SK-N-SH (cell line): ENCODE results near the gene CLN6. TPM values are rescaled to one million over a fixed set of nuclear protein-coding genes. Genes with fewer than 3 reads are reported as not detected.

Source experiments
- CTCF ChIA-PET: fragments of 300-600, 350-600 bp; formaldehyde crosslinking; extraction: SDS; loops from one replicate; lab custom pipeline; 2021; lab: Yijun Ruan, JAX
- POLR2A ChIA-PET: fragments of 350-600 bp; sonication (Branson Sonifier 250); formaldehyde crosslinking; extraction: SDS; loops from one replicate; lab custom pipeline; 2020; ENCODE audit warnings: antibody characterized with exemption, inconsistent platforms; lab: Yijun Ruan, JAX
- DNase-seq: peaks from one replicate; pipeline ENCODE4 v3.0.0; 2012
- H2AFZ ChIP-seq: fragments of 200-600 bp; sonication (generic); 2 replicates; pipeline ENCODE4 v1.8.1; 2016; ENCODE audit warnings: antibody characterized with exemption, mild to moderate bottlenecking, low read depth
- H3F3A ChIP-seq: fragments of 200-600 bp; sonication (generic); replicated peaks from 2 replicates; pipeline ENCODE3; 2016; ENCODE audit warnings: antibody characterized with exemption, mild to moderate bottlenecking; ENCODE audit not compliant: insufficient read depth
- H3K27ac ChIP-seq, 2 experiments: fragments of 200-500 bp in 1 of 2; fragments of 200-600 bp in 1 of 2; sonication (Bioruptor generic) in 1 of 2; sonication (generic), shearing (Covaris generic) in 1 of 2; 2 replicates each; pipeline versions ENCODE4 v1.5.1 to v1.6.1; 2014 to 2016; ENCODE audit warnings: low read depth in 2 of 2, inconsistent platforms in 1 of 2, low read length in 1 of 2, mild to moderate bottlenecking in 1 of 2, mixed read lengths in 1 of 2
- H3K27me3 ChIP-seq: fragments of 200-600 bp; sonication (generic), shearing (Covaris generic); 2 replicates; pipeline ENCODE4 v1.6.1; 2016; ENCODE audit warnings: mixed run types; ENCODE audit not compliant: insufficient read depth
- H3K36me3 ChIP-seq, 2 experiments: fragments of 200-500 bp in 1 of 2; fragments of 200-600 bp in 1 of 2; sonication (Bioruptor generic) in 1 of 2; sonication (generic) in 1 of 2; replicated peaks in 1 of 2; 2 replicates each; pipeline versions ENCODE3 to v1.5.1; 2014 to 2016; ENCODE audit warnings: low read length in 1 of 2, mild to moderate bottlenecking in 1 of 2; ENCODE audit not compliant: insufficient read depth in 2 of 2, control insufficient read depth in 1 of 2
- H3K4me1 ChIP-seq, 2 experiments: fragments of 200-500 bp in 1 of 2; fragments of 200-600 bp in 1 of 2; sonication (Bioruptor generic) in 1 of 2; sonication (generic), shearing (Covaris generic) in 1 of 2; 2 replicates each; pipeline versions ENCODE4 v1.5.1 to v1.6.1; 2014 to 2016; ENCODE audit warnings: low read depth in 1 of 2, low read length in 1 of 2, mixed run types in 1 of 2; ENCODE audit not compliant: insufficient read depth in 2 of 2, control insufficient read depth in 1 of 2
- H3K4me2 ChIP-seq: fragments of 200-600 bp; sonication (generic), shearing (Covaris generic); 2 replicates; pipeline ENCODE4 v1.6.1; 2017; ENCODE audit warnings: mixed run types
- H3K4me3 ChIP-seq, 2 experiments: fragments of 200-500 bp in 1 of 2; fragments of 200-600 bp in 1 of 2; sonication (Bioruptor generic) in 1 of 2; sonication (generic), shearing (Covaris generic) in 1 of 2; 2 replicates each; pipeline versions ENCODE4 v1.5.1 to v1.8.1; 2014 to 2016; ENCODE audit warnings: low read depth in 2 of 2, inconsistent platforms in 1 of 2, low read length in 1 of 2, mild to moderate bottlenecking in 1 of 2, mixed read lengths in 1 of 2, moderate library complexity in 1 of 2
- H3K79me2 ChIP-seq: fragments of 200-600 bp; sonication (generic); 2 replicates; pipeline ENCODE4 v1.8.1; 2017; ENCODE audit warnings: mild to moderate bottlenecking; ENCODE audit not compliant: insufficient read depth
- H3K9ac ChIP-seq: fragments of 200-600 bp; sonication (generic); 2 replicates; pipeline ENCODE4 v1.6.1; 2017; ENCODE audit warnings: mixed run types
- H3K9me2 ChIP-seq: fragments of 200-600 bp; sonication (generic); 2 replicates; pipeline ENCODE4 v1.6.1; 2017; ENCODE audit warnings: mixed run types
- H3K9me3 ChIP-seq: fragments of 200-600 bp; sonication (generic); 2 replicates; pipeline ENCODE4 v1.6.1; 2017; ENCODE audit warnings: mixed run types, mild to moderate bottlenecking, moderate library complexity
- H4K20me1 ChIP-seq: fragments of 200-600 bp; sonication (generic); 2 replicates; pipeline ENCODE4 v1.6.1; 2017; ENCODE audit warnings: mild to moderate bottlenecking, mixed run types; ENCODE audit not compliant: insufficient read depth
- ELF1 ChIP-seq: IDR thresholded peaks from 2 replicates; pipeline ENCODE4 v1.4.0; 2012
- EZH2phosphoT487 ChIP-seq: fragments of 200-600 bp; sonication (generic); IDR thresholded peaks from 2 replicates; pipeline ENCODE4 v1.6.1; 2017; ENCODE audit warnings: low read depth, mixed run types, mild to moderate bottlenecking, antibody characterized with exemption, moderate library complexity, borderline replicate concordance
- FOXM1 ChIP-seq: IDR thresholded peaks from 2 replicates; pipeline ENCODE4 v1.4.0; 2012; ENCODE audit warnings: low read depth, mild to moderate bottlenecking
- JUND ChIP-seq: IDR thresholded peaks from 2 replicates; pipeline ENCODE4 v1.4.0; 2012
- NFIC ChIP-seq: IDR thresholded peaks from 2 replicates; pipeline ENCODE4 v1.4.0; 2012; ENCODE audit warnings: borderline replicate concordance
- PBX3 ChIP-seq: IDR thresholded peaks from 2 replicates; pipeline ENCODE4; 2012
- POLR2AphosphoS5 ChIP-seq: IDR thresholded peaks from 2 replicates; pipeline ENCODE4 v1.6.1; 2012; ENCODE audit warnings: low read depth, low read length
- REST ChIP-seq: IDR thresholded peaks from 2 replicates; pipeline ENCODE4 v1.6.1; 2012; ENCODE audit warnings: mild to moderate bottlenecking, low read depth, low read length, moderate library complexity
- RXRA ChIP-seq: IDR thresholded peaks from 2 replicates; pipeline ENCODE4 v1.4.0; 2012; ENCODE audit warnings: low read depth, mild to moderate bottlenecking, borderline replicate concordance
- SMC3 ChIP-seq: IDR thresholded peaks from 2 replicates; pipeline ENCODE4 v1.6.1; 2012; ENCODE audit warnings: low read depth, low read length, improper control_type of control experiment
- TCF12 ChIP-seq: IDR thresholded peaks from 2 replicates; pipeline ENCODE4 v1.4.0; 2012
- USF1 ChIP-seq: IDR thresholded peaks from 2 replicates; pipeline ENCODE4 v1.4.0; 2012; ENCODE audit warnings: low read depth, borderline replicate concordance
- YY1 ChIP-seq: IDR thresholded peaks from 2 replicates; pipeline ENCODE4 v1.4.0; 2012; ENCODE audit warnings: low read depth, mild to moderate bottlenecking
- WGBS: methylation state at CpG from one replicate; pipeline ENCODE4 v1.1.6; 2017; ENCODE audit warnings: low lambda C conversion rate; 5-methylcytosine and 5-hydroxymethylcytosine counted together
- polyA plus RNA-seq, 3 experiments: library from polyadenylated mRNA; depleted of rRNA; stranded (reverse); fragments of >200 nt; gene quantifications; 2 replicates each; pipeline ENCODE4 v1.2.3, GENCODE V29; 2012

Gene CLN6
- polyA plus RNA-seq, 1 of the 3 experiments (the other 2 are of a cell fraction) = 27.5 TPM

- no peak for TF ChIP-seq SMC3
- TF ChIP-seq PBX3 = no peak
- TF ChIP-seq POLR2AphosphoS5 = no peak
Observed at GRCh38 chr15:68209735-68210408, 19.7 kb downstream of the CLN6 start (continued).

GRCh38 chr15:68209272-68209671 lies 20.3 kb downstream of the CLN6 start:
- Histone ChIP-seq H4K20me1 (0 out of 2 replicates have a peak, but pooled peaks cover 6% of the 10 kb centered on the region), H3K9me2 (no peaks in the 10 kb centered on the region), H3K27ac (no peak overlapping the region), H3K9ac (no peak overlapping the region), H3F3A (peaks cover 3% of the 10 kb centered on the region), H3K4me2 (no peak overlapping the region), H3K4me1 (peaks cover 0 to 16% of the 10 kb centered on the region in 2 experiments; a peak in 1 of 4 replicates), H2AFZ (no peak overlapping the region), H3K27me3 (no peaks in the 10 kb centered on the region), H3K79me2 (peaks cover 3% of the 10 kb centered on the region), H3K36me3 (peaks cover 0 to 2% of the 10 kb centered on the region in 2 experiments), H3K9me3 (no peaks in the 10 kb centered on the region), H3K4me3 (no peak overlapping the region)
- WGBS = 81% methylated on average over 7 of the region's 7 CpGs
- no peak for DNase-seq
- POLR2A ChIA-PET = no interaction called here
- CTCF ChIA-PET = interaction anchor here (1.0 to 3.3 kb wide), 9 partner anchors 10 to 347 kb away, joined by 3 to 52 read pairs (median 14); partner anchors contain the start of gene CLN6
- no peak for TF ChIP-seq ELF1
- no peak for TF ChIP-seq REST
- no peak for TF ChIP-seq NFIC
- TF ChIP-seq TCF12 = no peak
- TF ChIP-seq JUND = no peak
- no peak for TF ChIP-seq RXRA
- TF ChIP-seq EZH2phosphoT487 = no peak
- no peak for TF ChIP-seq YY1
- no peak for TF ChIP-seq POLR2AphosphoS5
- TF ChIP-seq FOXM1 = no peak
- TF ChIP-seq USF1 = no peak
